GM23338 (cell line): ENCODE data around the gene FBLN5. TPM values are rescaled to one million over a fixed set of nuclear protein-coding genes. Genes with fewer than 3 reads are reported as not detected.
"Not testable (repeated sequence)": the region's sequence is repeated elsewhere in the genome, so short reads cannot be mapped to it uniquely, and the experiment has no call there.

Experiments used
- ATAC-seq: fragments of 200-7000 bp; cut with Tn5 transposase; 3 replicates; pipeline ENCODE4 v1.9.1; 2020
- DNase-seq: peaks from one replicate; pipeline ENCODE4 v3.0.0-alpha.2; 2015; ENCODE audit warnings: low spot score
- H2AFZ ChIP-seq: fragments of 200-600 bp; sonication (generic); 2 replicates; pipeline ENCODE4 v1.8.0; 2016; ENCODE audit warnings: antibody characterized with exemption, mild to moderate bottlenecking, moderate library complexity
- H3F3A ChIP-seq: fragments of 200-600 bp; sonication (generic); replicated peaks from 2 replicates; pipeline ENCODE4 v1.8.0; 2017; ENCODE audit warnings: antibody characterized with exemption, mixed run types, low read depth
- H3K27ac ChIP-seq: fragments of 200-600 bp; sonication (generic); 2 replicates; pipeline ENCODE4 v1.6.1; 2016; ENCODE audit warnings: low read depth
- H3K27me3 ChIP-seq: fragments of 200-600 bp; sonication (generic); 2 replicates; pipeline ENCODE4 v1.8.0; 2016; ENCODE audit warnings: mild to moderate bottlenecking, mixed run types, moderate library complexity; ENCODE audit not compliant: insufficient read depth
- H3K36me3 ChIP-seq: fragments of 200-600 bp; sonication (generic); 2 replicates; pipeline ENCODE4 v1.8.0; 2016; ENCODE audit warnings: mild to moderate bottlenecking; ENCODE audit not compliant: insufficient read depth
- H3K4me1 ChIP-seq: fragments of 200-600 bp; sonication (generic); 2 replicates; pipeline ENCODE4 v1.8.0; 2016; ENCODE audit warnings: mild to moderate bottlenecking, moderate library complexity; ENCODE audit not compliant: insufficient read depth
- H3K4me2 ChIP-seq: fragments of 200-600 bp; sonication (generic); 2 replicates; pipeline ENCODE4 v1.7.1; 2017; ENCODE audit warnings: mixed run types
- H3K4me3 ChIP-seq: fragments of 200-600 bp; sonication (generic); 2 replicates; pipeline ENCODE4 v1.6.1; 2016; ENCODE audit warnings: mixed run types
- H3K79me2 ChIP-seq: fragments of 200-600 bp; sonication (generic); replicated peaks from 2 replicates; pipeline ENCODE4 v1.8.0; 2017; ENCODE audit warnings: mild to moderate bottlenecking; ENCODE audit not compliant: insufficient read depth
- H3K9me2 ChIP-seq: fragments of 200-600 bp; sonication (generic); 2 replicates; pipeline ENCODE4 v1.8.0; 2017; ENCODE audit not compliant: insufficient read depth
- H4K20me1 ChIP-seq: fragments of 200-600 bp; sonication (generic); replicated peaks from 2 replicates; pipeline ENCODE4 v1.8.0; 2017; ENCODE audit warnings: mild to moderate bottlenecking; ENCODE audit not compliant: insufficient read depth
- H3K27ac Mint-ChIP-seq: 2 replicates; pipeline ENCODE4 v1.8.0; 2020; ENCODE audit warnings: inconsistent platforms, mild to moderate bottlenecking, moderate library complexity, mixed read lengths
- H3K27me3 Mint-ChIP-seq: 3 replicates; pipeline ENCODE4 v1.8.0; 2022; ENCODE audit warnings: low read depth, mild to moderate bottlenecking, moderate library complexity, mixed read lengths, inconsistent platforms; ENCODE audit not compliant: insufficient read depth, poor library complexity
- H3K36me3 Mint-ChIP-seq: 3 replicates; pipeline ENCODE4 v1.8.0; 2021; ENCODE audit warnings: low read depth, mild to moderate bottlenecking, inconsistent platforms, moderate library complexity, mixed read lengths
- H3K4me1 Mint-ChIP-seq: 3 replicates; pipeline ENCODE4 v1.8.0; 2020; ENCODE audit warnings: mild to moderate bottlenecking, inconsistent platforms, mixed read lengths
- H3K4me3 Mint-ChIP-seq: 3 replicates; pipeline ENCODE4 v1.8.0; 2021; ENCODE audit warnings: moderate library complexity, mild to moderate bottlenecking, inconsistent platforms, mixed read lengths
- H3K9me3 Mint-ChIP-seq: 3 replicates; pipeline ENCODE4 v1.8.0; 2020; ENCODE audit warnings: moderate library complexity, mild to moderate bottlenecking, inconsistent platforms, mixed read lengths
- CREB1 ChIP-seq: fragments of 250-450 bp; sonication (Bioruptor Pico); IDR thresholded peaks from 2 replicates; pipeline ENCODE4 v1.5.0; 2020; ENCODE audit warnings: low read depth, mild to moderate bottlenecking, moderate library complexity
- ETS1 ChIP-seq: IDR thresholded peaks from 2 replicates; pipeline ENCODE4 v1.6.1; 2016; ENCODE audit warnings: antibody characterized with exemption
- JUNB ChIP-seq: IDR thresholded peaks from one replicate; pipeline ENCODE4 v1.6.1; 2016; ENCODE audit warnings: antibody characterized with exemption; ENCODE audit not compliant: unreplicated experiment
- POLR2AphosphoS5 ChIP-seq: IDR thresholded peaks from 2 replicates; pipeline ENCODE4 v1.6.1; 2016; ENCODE audit warnings: antibody characterized with exemption, low read depth
- ZNF114 ChIP-seq: fragments of 250-450 bp; sonication (Bioruptor Pico); IDR thresholded peaks from 2 replicates; pipeline ENCODE4 v1.5.0; 2020; ENCODE audit warnings: mild to moderate bottlenecking, moderate library complexity
- ZNF331 ChIP-seq: fragments of 250-450 bp; sonication (Bioruptor Pico); IDR thresholded peaks from 2 replicates; pipeline ENCODE4 v1.5.0; 2020; ENCODE audit warnings: low read depth, mild to moderate bottlenecking, moderate library complexity
- ZNF462 ChIP-seq: fragments of 250-450 bp; sonication (Bioruptor Pico); IDR thresholded peaks from 2 replicates; pipeline ENCODE4 v1.5.0; 2020; ENCODE audit warnings: mild to moderate bottlenecking, moderate library complexity
- polyA plus RNA-seq: library from polyadenylated mRNA; unstranded; fragments of >200 nt; fragmentation: Nextera tagmentation; extraction: Ambion mirVana; gene quantifications from 2 replicates; pipeline ENCODE4 v1.2.1, GENCODE V29; 2016
- total RNA-seq: library from RNA; depleted of rRNA; stranded (reverse); fragments of >200 nt; shearing (Covaris generic); gene quantifications from 2 replicates; pipeline ENCODE4 v1.2.3, GENCODE V29; 2014

The FBLN5 gene
- total and polyA plus RNA-seq, 2 experiments from 2014 or later: 4.3 to 4.9 TPM

- H3K36me3 ChIP-seq: no peaks in the 10 kb centered on the region
- H3K4me3 ChIP-seq: no peak overlapping the region
- H3K79me2 ChIP-seq: no peaks in the 10 kb centered on the region
- Mint-ChIP-seq H3K36me3 (no peaks in the 10 kb centered on the region), H3K4me1 (peaks cover 19% of the 10 kb centered on the region), H3K4me3 (no peak overlapping the region), H3K9me3 (peaks cover 8% of the 10 kb centered on the region; the same call in 2 of the 3 replicates), H3K27ac (no peak overlapping the region), H3K27me3 (peaks cover 4% of the 10 kb centered on the region)
- H3F3A ChIP-seq: no peaks in the 10 kb centered on the region
- H4K20me1 ChIP-seq: no peaks in the 10 kb centered on the region
- no peak for DNase-seq
- H3K9me2 ChIP-seq: no peaks in the 10 kb centered on the region
- H3K27ac ChIP-seq: no peak overlapping the region
- H2AFZ ChIP-seq: no peak overlapping the region
- H3K27me3 ChIP-seq: no peaks in the 10 kb centered on the region
- peaks cover 10% of the 10 kb centered on the region for H3K4me1 ChIP-seq
- no peak for TF ChIP-seq CREB1
- TF ChIP-seq ZNF331 (CRISPR knock-in tag): no peak
- TF ChIP-seq ETS1: no peak
- TF ChIP-seq ZNF462 (CRISPR knock-in tag): no peak
- TF ChIP-seq POLR2AphosphoS5: no peak
- no peak for TF ChIP-seq JUNB
- no peak for TF ChIP-seq ZNF114 (CRISPR knock-in tag)
- ATAC-seq: no peak
- H3K4me2 ChIP-seq: no peak overlapping the region
Observed at GRCh38 chr14:91872011-91872501, 75.4 kb downstream of the FBLN5 start.

GRCh38 chr14:91871401-91871800 lies 76.1 kb downstream of the FBLN5 start:
- H4K20me1 ChIP-seq, H3K4me2 ChIP-seq, H3K27me3 ChIP-seq, H3K27me3 Mint-ChIP-seq, H2AFZ ChIP-seq, H3K79me2 ChIP-seq, H3K27ac ChIP-seq, H3F3A ChIP-seq, DNase-seq, ATAC-seq, H3K9me3 Mint-ChIP-seq, H3K9me2 ChIP-seq, H3K36me3 Mint-ChIP-seq, H3K4me3 Mint-ChIP-seq, H3K4me3 ChIP-seq, H3K36me3 ChIP-seq, H3K27ac Mint-ChIP-seq: not testable (repeated sequence)
- peaks cover 10% of the 10 kb centered on the region for H3K4me1 ChIP-seq
- H3K4me1 Mint-ChIP-seq: peaks cover 19% of the 10 kb centered on the region
